ENCODE measurements around the gene CAD. TPM values are rescaled to one million over a fixed set of nuclear protein-coding genes. Genes with fewer than 3 reads are reported as not detected.
A peak's percentile ranks its signal among the peaks of the same experiment; 100 is the strongest.

The CAD gene
- total and polyA plus RNA-seq, 10 of the 15 experiments (the other 5 are each of a cell fraction or from before 2014, with no cell fraction given) = 7.6 to 119 (median 50.7) TPM

GRCh38 chr2:27249891-27250651 lies 32.9 kb downstream of the CAD start:
- H3K4me2 ChIP-seq (ENCODE audit: control insufficient read depth, insufficient read depth) = no peak overlapping the region
- POLR2A ChIA-PET = interaction anchor here (0.5 kb wide), 1 partner anchor 79 kb away, joined by 6 read pairs; no protein-coding TSS in a partner anchor
- SMC1A ChIA-PET (ENCODE audit: uncharacterized antibody, unreplicated experiment) = interaction anchor here (1.6 to 2.6 kb wide), 2 partner anchors 29 to 30 kb away, joined by 7 to 12 read pairs; no protein-coding TSS in a partner anchor
- WGBS (ENCODE audit: insufficient coverage, insufficient replicate concordance, low lambda C conversion rate, missing lambda C conversion rate) = 23% methylated on average over 20 of the region's 22 CpGs
- FAIRE-seq (no peak), ATAC-seq (peak; percentile 88), DNase-seq (ENCODE audit: low read depth, low spot score) (no peak)
- H3K36me3 ChIP-seq (ENCODE audit: control insufficient read depth in 2 of 2, insufficient read depth in 2 of 2, low read length in 1 of 2) = no peaks in the 10 kb centered on the region
- in situ Hi-C loops (cut with MboI) = no loop called here
- RAD21 ChIA-PET (ENCODE audit: unreplicated experiment) = interaction anchor here (1.2 to 1.5 kb wide), 3 partner anchors 29 to 433 kb away, joined by 3 to 8 read pairs (median 3); no protein-coding TSS in a partner anchor
- no TSS peak for BruUV-seq (replicated peaks)
- H4K20me1 ChIP-seq (ENCODE audit: control insufficient read depth, insufficient read depth) = no peaks in the 10 kb centered on the region
- CTCF ChIA-PET = interaction anchor here (0.7 to 5.0 kb wide), 6 partner anchors 13 to 98 kb away, joined by 3 to 58 read pairs (median 3); partner anchors contain the start of gene TRIM54
- H3K4me1 ChIP-seq (ENCODE audit: control insufficient read depth, insufficient read depth, low read length) = no peaks in the 10 kb centered on the region
- H3K27ac ChIP-seq (ENCODE audit: control insufficient read depth, insufficient read depth) = no peak overlapping the region
- no peaks in the 10 kb centered on the region for H3K79me2 ChIP-seq (ENCODE audit: control insufficient read depth, insufficient read depth, low read length)
- peak overlapping the region; percentile 50 for H2AFZ ChIP-seq (ENCODE audit: control insufficient read depth, low read depth, low read length)
- no peaks in the 10 kb centered on the region for H3K9me3 ChIP-seq (replicated peaks; ENCODE audit: control insufficient read depth, insufficient read depth, low read length)
- H3K9ac ChIP-seq (ENCODE audit: control insufficient read depth, insufficient read depth, low read length) = no peak overlapping the region
- peak; percentile 53; the same call in 1 of the 2 replicates for TF ChIP-seq YY1 (IDR thresholded peaks at IDR 0.05; ENCODE audit: low read depth, low read length)
- TF ChIP-seq RUNX3 (IDR thresholded peaks at IDR 0.05; ENCODE audit: low read length) = peak; percentile 57
- no peak for TF ChIP-seq MXI1 (IDR thresholded peaks at IDR 0.05; ENCODE audit: low read depth, low read length)
- TF ChIP-seq, protein P1, sequence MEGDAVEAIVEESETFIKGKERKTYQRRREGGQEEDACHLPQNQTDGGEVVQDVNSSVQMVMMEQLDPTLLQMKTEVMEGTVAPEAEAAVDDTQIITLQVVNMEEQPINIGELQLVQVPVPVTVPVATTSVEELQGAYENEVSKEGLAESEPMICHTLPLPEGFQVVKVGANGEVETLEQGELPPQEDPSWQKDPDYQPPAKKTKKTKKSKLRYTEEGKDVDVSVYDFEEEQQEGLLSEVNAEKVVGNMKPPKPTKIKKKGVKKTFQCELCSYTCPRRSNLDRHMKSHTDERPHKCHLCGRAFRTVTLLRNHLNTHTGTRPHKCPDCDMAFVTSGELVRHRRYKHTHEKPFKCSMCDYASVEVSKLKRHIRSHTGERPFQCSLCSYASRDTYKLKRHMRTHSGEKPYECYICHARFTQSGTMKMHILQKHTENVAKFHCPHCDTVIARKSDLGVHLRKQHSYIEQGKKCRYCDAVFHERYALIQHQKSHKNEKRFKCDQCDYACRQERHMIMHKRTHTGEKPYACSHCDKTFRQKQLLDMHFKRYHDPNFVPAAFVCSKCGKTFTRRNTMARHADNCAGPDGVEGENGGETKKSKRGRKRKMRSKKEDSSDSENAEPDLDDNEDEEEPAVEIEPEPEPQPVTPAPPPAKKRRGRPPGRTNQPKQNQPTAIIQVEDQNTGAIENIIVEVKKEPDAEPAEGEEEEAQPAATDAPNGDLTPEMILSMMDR (IDR thresholded peaks at IDR 0.05 in 2 of 3, conservative IDR thresholded peaks at IDR 0.05 in 1 of 3; ENCODE audit: control insufficient read depth in 2 of 3, extremely low read depth in 1 of 3, insufficient read depth in 1 of 3, low read depth in 3 of 3, low read length in 3 of 3) = peak; percentile 66 to 79 (median 66)
- no peak for TF ChIP-seq MYC (IDR thresholded peaks at IDR 0.05; ENCODE audit: insufficient read depth, insufficient read length, insufficient replicate concordance, low read length, severe bottlenecking)
- peak; percentile 59; the same call in 1 of the 2 replicates for TF ChIP-seq SMC3 (IDR thresholded peaks at IDR 0.05; ENCODE audit: borderline replicate concordance, low read length)
- no peak for TF ChIP-seq CBX3 (IDR thresholded peaks at IDR 0.05; ENCODE audit: borderline replicate concordance, low read depth)
- TF ChIP-seq RAD21 (IDR thresholded peaks at IDR 0.05; ENCODE audit: insufficient read depth, low read depth, low read length) = peak; percentile 81
- H3K4me3 ChIP-seq = no peak overlapping the region
- intact Hi-C loops (cut with micrococcal nuclease; ENCODE audit: unreplicated experiment) = no loop called here
- peaks cover 2 to 4% of the 10 kb centered on the region in 2 experiments; a peak in 3 of 4 replicates for H3K27me3 ChIP-seq (replicated peaks in 1 of 2; ENCODE audit: control insufficient read depth in 2 of 2, insufficient read depth in 2 of 2, low read length in 1 of 2)

Data from GM12878 (cell line).